Immature natural killer cell (primary cell): Measurements from ENCODE around the gene DLGAP1. TPM values are rescaled to one million over a fixed set of nuclear protein-coding genes. Genes with fewer than 3 reads are reported as not detected.

Experiments
- DNase-seq, 3 donors: peaks; one replicate each; pipeline ENCODE4 v3.0.0; 2022; ENCODE audit warnings: mixed read lengths in 1 of 3
- H3K27ac Mint-ChIP-seq, 6 donors: one replicate each; pipeline ENCODE4 v1.8.0; 2020; ENCODE audit warnings: mixed read lengths in 6 of 6, mild to moderate bottlenecking in 5 of 6, inconsistent platforms in 4 of 6, moderate library complexity in 3 of 6
- H3K27me3 Mint-ChIP-seq, 3 donors: one replicate each; pipeline ENCODE4 v1.8.0; 2020 to 2021; ENCODE audit warnings: low read depth in 3 of 3, mild to moderate bottlenecking in 3 of 3, mixed read lengths in 3 of 3, moderate library complexity in 3 of 3, inconsistent platforms in 1 of 3
- H3K36me3 Mint-ChIP-seq, 3 donors: one replicate each; pipeline ENCODE4 v1.8.0; 2020; ENCODE audit warnings: mixed read lengths in 3 of 3, inconsistent platforms in 2 of 3, mild to moderate bottlenecking in 2 of 3
- H3K4me1 Mint-ChIP-seq, 2 donors: one replicate each; pipeline ENCODE4 v1.8.0; 2020; ENCODE audit warnings: inconsistent platforms in 2 of 2, mild to moderate bottlenecking in 2 of 2, mixed read lengths in 2 of 2, moderate library complexity in 1 of 2
- H3K4me3 Mint-ChIP-seq, 5 donors: one replicate each; pipeline ENCODE4 v1.8.0; 2020; ENCODE audit warnings: mild to moderate bottlenecking in 5 of 5, mixed read lengths in 5 of 5, inconsistent platforms in 3 of 5, moderate library complexity in 3 of 5
- H3K9me3 Mint-ChIP-seq, 6 donors: one replicate each; pipeline ENCODE4 v1.8.0; 2020; ENCODE audit warnings: mild to moderate bottlenecking in 6 of 6, mixed read lengths in 6 of 6, inconsistent platforms in 4 of 6, moderate library complexity in 3 of 6
- polyA plus RNA-seq, 3 donors: library from polyadenylated mRNA; unstranded; fragments of 300-500 nt; fragmentation: Illumina TruSeq; gene quantifications; one replicate each; pipeline ENCODE4 v1.2.3, GENCODE V29; 2021

Gene DLGAP1
- polyA plus RNA-seq, 3 donors from 2014 or later = not detected

DNA sequence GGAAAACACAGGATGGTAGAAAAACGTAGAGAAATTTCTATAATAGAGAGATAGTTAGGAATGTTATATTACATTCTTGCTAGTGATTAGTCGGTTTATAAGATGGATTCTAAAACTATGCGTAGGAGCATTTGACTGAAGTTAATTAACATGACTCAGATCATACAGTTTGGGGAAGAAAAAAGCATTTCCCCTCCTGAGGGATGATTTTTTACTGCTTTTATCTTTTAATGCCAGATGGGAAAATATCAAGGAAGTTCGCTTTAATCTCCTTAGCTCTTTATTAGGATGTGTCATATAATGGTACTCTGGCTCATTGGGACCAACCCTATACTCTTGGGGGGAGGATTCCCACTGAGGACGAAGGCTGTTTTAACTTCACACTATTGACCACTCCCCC is 503.1 kb downstream of the DLGAP1 start:
- no peak overlapping the region for H3K27ac Mint-ChIP-seq
- peaks cover 0 to 3% (median 0%) of the 10 kb centered on the region in 6 donors for H3K9me3 Mint-ChIP-seq
- no peak for DNase-seq
- H3K4me3 Mint-ChIP-seq = no peak overlapping the region
- no peaks in the 10 kb centered on the region for H3K36me3 Mint-ChIP-seq
- H3K4me1 Mint-ChIP-seq = no peaks in the 10 kb centered on the region
- H3K27me3 Mint-ChIP-seq = peaks cover 3 to 4% (median 3%) of the 10 kb centered on the region in 3 donors

DNA sequence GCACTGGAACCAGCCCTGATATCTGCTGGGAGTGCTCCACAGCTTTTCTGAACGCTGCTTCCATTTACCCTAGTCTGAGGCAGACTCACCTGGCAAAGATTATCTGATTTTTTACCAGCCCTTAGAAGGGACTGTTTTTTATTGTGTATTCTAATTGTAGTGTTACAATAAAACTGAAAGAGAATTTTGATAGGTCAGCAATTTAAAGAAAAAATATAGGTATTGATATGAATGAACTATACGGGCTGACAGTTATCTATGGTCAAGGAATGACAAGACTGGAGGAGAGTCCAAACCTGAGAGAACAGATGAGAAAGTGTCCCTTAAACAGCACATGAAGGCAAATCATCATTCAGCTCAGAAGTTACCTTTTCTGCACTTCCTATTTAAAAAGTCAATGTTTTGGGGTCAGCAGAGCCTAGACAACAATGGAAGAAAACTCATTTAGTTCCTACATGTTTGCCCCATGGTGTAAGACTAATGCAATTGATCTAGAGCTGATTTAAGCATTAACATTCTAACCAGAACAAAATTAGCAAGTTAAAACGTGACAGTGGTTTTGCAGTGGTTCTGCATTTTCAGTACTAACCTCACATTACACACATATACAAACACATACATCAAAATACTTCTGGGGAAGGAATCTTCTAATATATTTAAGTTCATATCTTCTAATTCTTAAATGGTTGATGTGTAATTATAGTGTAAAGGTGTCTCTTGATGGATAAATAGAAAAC is 504.3 kb downstream of the DLGAP1 start:
- no peak overlapping the region for H3K4me3 Mint-ChIP-seq
- H3K36me3 Mint-ChIP-seq = no peaks in the 10 kb centered on the region
- no peak for DNase-seq
- peaks cover 0 to 3% (median 0%) of the 10 kb centered on the region in 6 donors for H3K9me3 Mint-ChIP-seq
- H3K4me1 Mint-ChIP-seq = no peaks in the 10 kb centered on the region
- H3K27me3 Mint-ChIP-seq = peaks cover 3 to 4% (median 3%) of the 10 kb centered on the region in 3 donors
- H3K27ac Mint-ChIP-seq = no peak overlapping the region

DNA sequence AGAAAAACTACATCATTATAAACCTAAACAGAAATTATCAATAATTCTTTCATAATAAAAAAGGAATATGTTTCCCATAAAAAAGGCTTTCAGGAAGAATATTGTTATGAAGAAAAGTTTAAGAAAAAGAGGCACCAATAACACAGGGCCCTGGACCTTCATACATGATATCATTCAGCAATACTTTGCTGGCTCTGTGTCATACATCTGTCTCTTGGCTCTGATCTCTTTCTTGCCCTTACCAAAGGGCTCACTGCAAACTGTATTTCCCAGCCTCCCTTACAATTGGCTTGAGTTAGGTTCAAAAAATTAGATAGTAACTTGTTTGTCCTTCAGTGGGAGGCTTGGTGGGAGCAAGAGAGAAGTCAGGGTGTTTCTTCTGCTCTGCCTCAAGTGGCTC is 506.1 kb downstream of the DLGAP1 start:
- no peak for DNase-seq
- H3K4me3 Mint-ChIP-seq = no peak overlapping the region
- H3K9me3 Mint-ChIP-seq = peaks cover 0 to 3% (median 0%) of the 10 kb centered on the region in 6 donors
- peaks cover 0 to 3% (median 2%) of the 10 kb centered on the region in 3 donors for H3K27me3 Mint-ChIP-seq
- no peak overlapping the region for H3K27ac Mint-ChIP-seq
- H3K36me3 Mint-ChIP-seq = no peaks in the 10 kb centered on the region
- no peaks in the 10 kb centered on the region for H3K4me1 Mint-ChIP-seq

DNA sequence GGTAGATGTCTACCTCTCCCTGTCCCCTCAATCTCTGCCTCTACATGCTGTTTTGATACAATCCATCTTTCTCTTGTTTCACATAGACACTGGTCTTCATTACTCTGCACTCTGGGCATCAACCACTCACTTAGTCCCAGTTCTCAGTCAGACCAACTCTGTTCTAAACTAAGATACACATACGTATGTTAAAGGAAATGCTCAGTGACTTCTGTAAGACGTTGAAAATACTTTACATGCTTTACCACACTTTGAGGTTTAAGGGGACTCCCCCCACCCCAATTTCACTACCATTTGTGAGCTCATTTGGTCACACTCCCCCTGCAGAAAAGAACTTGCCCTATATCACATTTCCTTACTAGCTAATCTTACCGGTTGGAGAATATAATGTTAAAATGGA is 507.7 kb downstream of the DLGAP1 start:
- Mint-ChIP-seq H3K36me3 (no peaks in the 10 kb centered on the region), H3K4me1 (no peaks in the 10 kb centered on the region), H3K9me3 (peaks cover 0 to 3% (median 0%) of the 10 kb centered on the region in 6 donors), H3K27me3 (peaks cover 0 to 5% (median 3%) of the 10 kb centered on the region in 3 donors), H3K27ac (no peak overlapping the region), H3K4me3 (no peak overlapping the region)
- no peak for DNase-seq

DNA sequence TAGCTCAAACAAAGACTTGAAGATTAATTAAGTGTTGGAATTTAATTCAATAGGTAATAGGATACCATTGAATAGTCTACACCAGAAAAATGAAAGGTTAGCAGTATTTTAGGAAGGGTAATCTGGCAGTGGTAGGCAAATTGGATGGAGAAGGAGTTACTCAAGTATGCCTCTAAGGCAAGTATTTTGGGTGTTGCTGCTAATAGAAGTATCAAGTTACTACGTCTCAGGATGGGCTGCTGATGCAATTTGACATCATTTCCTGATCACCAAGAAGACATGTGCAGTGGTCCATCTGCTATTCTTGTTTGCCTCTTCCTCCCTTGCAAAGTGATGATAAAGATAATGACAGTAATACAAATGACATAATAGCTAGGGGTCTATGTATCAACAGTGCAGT is 519.8 kb downstream of the DLGAP1 start:
- peaks cover 0 to 4% (median under 1%) of the 10 kb centered on the region in 6 donors for H3K9me3 Mint-ChIP-seq
- no peak overlapping the region for H3K27ac Mint-ChIP-seq
- H3K4me3 Mint-ChIP-seq = no peak overlapping the region
- no peaks in the 10 kb centered on the region for H3K4me1 Mint-ChIP-seq
- H3K36me3 Mint-ChIP-seq = no peaks in the 10 kb centered on the region
- DNase-seq = no peak
- H3K27me3 Mint-ChIP-seq = peaks cover 0 to 4% (median 0%) of the 10 kb centered on the region in 3 donors

DNA sequence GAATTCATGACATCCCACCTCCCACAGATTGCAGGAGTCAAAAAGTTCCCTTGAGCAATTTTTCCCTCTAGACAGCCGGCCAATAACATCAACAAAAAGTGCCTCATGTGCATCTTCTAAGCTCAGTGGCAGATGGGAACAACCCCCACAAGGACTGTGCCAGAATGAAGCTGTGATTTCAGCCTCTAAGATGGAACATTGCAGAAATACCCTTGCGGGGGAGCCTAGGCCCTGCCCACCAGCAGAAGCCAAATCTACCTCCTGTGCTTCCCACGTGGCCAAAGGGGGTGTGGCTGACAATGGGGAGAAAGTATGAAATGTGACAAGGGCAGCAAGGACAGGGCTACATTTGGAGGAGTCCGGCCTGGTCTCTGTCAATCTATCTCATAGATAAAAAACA is 522.8 kb downstream of the DLGAP1 start:
- Mint-ChIP-seq H3K36me3 (no peaks in the 10 kb centered on the region), H3K27me3 (no peaks in the 10 kb centered on the region), H3K9me3 (peaks cover 0 to 6% (median 0%) of the 10 kb centered on the region in 6 donors), H3K4me3 (no peak overlapping the region), H3K27ac (no peak overlapping the region), H3K4me1 (no peaks in the 10 kb centered on the region)
- no peak for DNase-seq

DNA sequence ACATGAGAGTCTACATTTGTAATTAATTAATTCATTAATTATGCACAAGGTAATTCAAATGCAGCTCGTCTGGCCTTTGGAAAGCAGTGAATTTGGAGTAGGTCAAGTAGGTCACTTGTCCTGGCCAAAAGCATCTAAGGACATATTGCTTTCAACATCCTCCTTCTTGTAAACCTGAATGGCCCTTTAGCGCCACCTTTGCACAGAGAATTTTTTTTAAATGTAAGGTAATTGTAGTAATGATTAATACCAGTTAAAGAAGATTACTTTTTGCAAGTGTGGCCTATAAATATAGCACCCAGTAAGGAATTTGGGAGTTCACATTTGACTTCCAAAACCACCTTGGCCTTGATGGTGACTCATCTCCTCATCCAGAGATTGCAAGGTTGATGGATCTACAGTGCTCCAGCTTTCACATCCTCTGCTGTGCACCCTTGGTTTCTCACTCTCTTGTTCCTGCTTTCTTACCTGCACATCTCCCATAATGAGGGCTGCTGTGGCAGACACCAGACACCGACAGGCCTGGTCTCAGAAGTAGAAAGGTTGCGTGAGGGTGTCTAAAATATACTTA is 523.5 kb downstream of the DLGAP1 start:
- Mint-ChIP-seq H3K4me1 (no peaks in the 10 kb centered on the region), H3K4me3 (no peak overlapping the region), H3K27me3 (no peaks in the 10 kb centered on the region), H3K27ac (no peak overlapping the region), H3K9me3 (peaks cover 0 to 6% (median 0%) of the 10 kb centered on the region in 6 donors), H3K36me3 (no peaks in the 10 kb centered on the region)
- no peak for DNase-seq

DNA sequence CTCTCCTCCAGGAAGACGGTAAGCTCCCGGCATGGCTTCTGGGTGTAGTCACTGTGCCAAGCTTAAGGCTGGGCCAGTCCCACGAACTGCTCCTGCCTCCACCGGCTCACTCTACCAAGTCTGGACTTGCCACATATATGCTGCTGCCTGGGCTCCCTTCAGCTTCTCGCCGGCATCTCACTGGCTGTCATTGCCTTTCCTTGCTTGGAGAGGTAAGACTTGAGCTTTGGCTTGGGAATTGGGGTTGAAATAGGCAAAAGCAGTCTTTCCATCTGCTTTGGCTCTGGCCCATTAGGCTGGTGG is 524.1 kb downstream of the DLGAP1 start:
- no peak overlapping the region for H3K4me3 Mint-ChIP-seq
- no peaks in the 10 kb centered on the region for H3K27me3 Mint-ChIP-seq
- H3K27ac Mint-ChIP-seq = no peak overlapping the region
- peaks cover 0 to 6% (median 0%) of the 10 kb centered on the region in 6 donors for H3K9me3 Mint-ChIP-seq
- H3K4me1 Mint-ChIP-seq = no peaks in the 10 kb centered on the region
- DNase-seq = no peak
- no peaks in the 10 kb centered on the region for H3K36me3 Mint-ChIP-seq

DNA sequence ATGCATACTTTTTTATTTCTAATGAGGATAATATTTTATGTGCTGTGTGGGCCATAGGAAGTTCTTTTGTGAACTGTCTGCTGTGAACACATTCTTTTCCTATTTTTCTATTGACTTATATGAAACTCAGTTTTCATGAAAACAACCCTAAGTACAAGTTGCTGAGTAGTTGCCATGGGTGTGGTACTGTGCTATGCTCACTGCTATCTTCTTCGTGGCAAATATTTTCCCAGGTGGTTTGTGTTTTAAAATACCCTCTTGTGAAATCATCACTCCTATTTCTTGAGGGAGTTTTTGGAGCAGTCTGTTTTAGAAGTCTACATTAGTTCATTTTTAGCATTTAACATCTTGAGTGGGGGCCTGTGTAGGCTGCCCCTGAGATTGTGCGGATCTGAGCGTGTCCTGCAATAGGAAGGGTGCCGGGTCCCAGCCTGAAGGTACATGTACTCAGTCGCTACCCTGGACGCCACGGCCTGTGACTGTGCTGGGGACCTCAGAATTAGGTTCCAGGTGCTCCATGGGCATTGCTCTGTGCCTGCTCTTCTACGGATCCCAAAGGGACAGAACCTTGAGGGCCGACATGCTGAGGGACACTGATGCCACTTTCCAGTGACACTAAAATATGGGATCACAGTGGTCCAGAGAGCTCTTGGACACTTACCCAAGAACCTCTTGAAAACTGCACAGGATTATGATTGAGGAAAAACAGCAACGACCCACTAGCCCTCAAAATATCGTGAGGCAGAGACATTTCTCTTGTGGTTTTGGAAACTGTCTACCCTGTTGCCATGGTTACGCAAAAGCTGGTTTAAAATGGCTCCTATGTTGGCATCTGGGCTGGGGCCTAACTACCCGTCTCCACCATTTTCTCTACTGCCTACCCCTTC is 524.7 kb downstream of the DLGAP1 start:
- Mint-ChIP-seq H3K27me3 (no peaks in the 10 kb centered on the region), H3K4me1 (no peaks in the 10 kb centered on the region), H3K4me3 (no peak overlapping the region), H3K27ac (no peak overlapping the region), H3K9me3 (peaks cover 0 to 6% (median 0%) of the 10 kb centered on the region in 6 donors), H3K36me3 (no peaks in the 10 kb centered on the region)
- no peak for DNase-seq

DNA sequence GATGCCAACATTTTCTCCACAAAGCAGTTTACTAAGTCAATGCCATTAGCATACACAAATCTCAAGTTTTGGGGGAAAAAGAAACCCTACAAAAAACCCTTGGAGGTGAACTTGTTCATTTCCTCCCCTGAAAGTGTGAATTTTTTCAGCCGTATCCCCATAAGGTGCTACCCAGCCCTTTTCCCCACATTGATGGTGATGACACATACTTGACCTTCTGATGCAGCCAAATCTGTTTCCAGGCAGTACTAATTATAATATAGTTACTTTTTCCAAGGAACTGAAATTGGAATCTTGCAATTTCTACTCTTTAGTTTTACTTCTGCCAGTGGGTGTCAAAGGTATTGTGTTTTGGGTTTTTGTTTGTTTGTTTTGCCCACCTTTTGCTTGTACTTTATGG is 530.7 kb downstream of the DLGAP1 start:
- Mint-ChIP-seq H3K4me1 (peaks cover 0 to 6% of the 10 kb centered on the region in 2 donors), H3K27me3 (no peaks in the 10 kb centered on the region), H3K4me3 (no peak overlapping the region), H3K9me3 (peaks cover 0 to 8% (median 0%) of the 10 kb centered on the region in 6 donors), H3K27ac (no peak overlapping the region), H3K36me3 (no peaks in the 10 kb centered on the region)
- no peak for DNase-seq

DNA sequence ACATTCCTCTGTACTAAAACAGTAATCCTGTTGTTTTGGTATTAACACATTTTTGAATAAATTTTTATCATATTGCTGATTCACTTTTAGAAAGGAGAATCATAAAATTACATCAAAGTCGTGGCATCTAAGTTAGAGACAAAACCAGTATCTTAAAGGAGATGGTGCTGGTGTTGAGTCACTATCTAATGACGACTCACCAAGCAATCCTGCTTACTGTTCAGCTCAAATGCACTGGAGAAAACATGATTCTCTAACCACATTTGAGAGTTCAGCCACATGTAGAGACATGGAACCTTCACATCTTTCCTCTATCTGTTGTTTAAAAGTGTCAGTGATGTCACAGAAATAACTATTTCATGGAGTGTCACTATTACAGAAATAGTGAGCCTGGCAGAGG is 531.4 kb downstream of the DLGAP1 start:
- H3K36me3 Mint-ChIP-seq = no peaks in the 10 kb centered on the region
- H3K4me1 Mint-ChIP-seq = peaks cover 0 to 6% of the 10 kb centered on the region in 2 donors
- peaks cover 0 to 8% (median 0%) of the 10 kb centered on the region in 6 donors for H3K9me3 Mint-ChIP-seq
- H3K4me3 Mint-ChIP-seq = no peak overlapping the region
- H3K27me3 Mint-ChIP-seq = no peaks in the 10 kb centered on the region
- DNase-seq = no peak
- H3K27ac Mint-ChIP-seq = no peak overlapping the region

DNA sequence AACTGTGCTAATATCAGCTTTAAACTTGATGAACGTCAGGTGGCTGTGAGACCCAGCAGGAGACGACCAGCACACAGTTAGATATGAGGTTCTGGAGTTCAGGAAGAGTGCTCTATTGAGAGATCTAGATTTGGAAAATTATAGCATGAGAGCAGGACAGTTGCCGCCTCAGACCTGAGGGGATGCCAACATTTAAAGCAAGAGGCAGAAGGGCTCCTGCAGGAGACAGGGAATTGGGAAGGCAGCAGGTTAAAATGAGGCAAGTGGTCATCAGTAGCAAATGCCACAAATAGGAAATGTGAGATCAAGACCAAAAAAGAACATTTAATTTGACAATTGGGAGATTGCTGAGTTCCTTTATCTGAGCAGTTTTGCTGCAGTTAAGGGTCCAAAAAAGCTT is 533.3 kb downstream of the DLGAP1 start:
- Mint-ChIP-seq H3K27ac (no peak overlapping the region), H3K36me3 (no peaks in the 10 kb centered on the region), H3K4me3 (no peak overlapping the region), H3K27me3 (peaks cover 0 to 2% (median 0%) of the 10 kb centered on the region in 3 donors), H3K9me3 (peaks cover 0 to 9% (median 0%) of the 10 kb centered on the region in 6 donors), H3K4me1 (peaks cover 0 to 6% of the 10 kb centered on the region in 2 donors)
- DNase-seq = no peak

DNA sequence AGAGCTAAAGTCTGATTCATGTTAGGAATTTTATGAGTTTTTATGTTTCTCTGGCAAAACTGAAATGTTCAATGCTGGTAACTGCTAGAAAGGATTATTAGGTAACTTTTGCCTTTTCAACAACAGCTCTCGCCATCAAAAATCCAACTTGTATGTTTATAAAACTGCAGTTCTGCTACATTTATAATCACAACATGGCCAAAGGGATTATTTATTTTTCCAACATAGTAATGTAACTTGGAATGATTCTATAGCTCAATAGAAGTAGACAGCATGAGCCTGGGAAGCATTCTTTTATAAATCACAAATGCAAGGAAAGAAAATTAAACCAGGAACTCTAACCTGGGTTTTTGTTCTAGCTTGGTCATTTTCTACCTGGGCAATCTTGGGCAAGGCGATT is 534.3 kb downstream of the DLGAP1 start:
- H3K4me1 Mint-ChIP-seq = peaks cover 0 to 6% of the 10 kb centered on the region in 2 donors
- H3K27me3 Mint-ChIP-seq = peaks cover 0 to 2% (median 0%) of the 10 kb centered on the region in 3 donors
- H3K4me3 Mint-ChIP-seq = no peak overlapping the region
- peaks cover 0 to 9% (median 0%) of the 10 kb centered on the region in 6 donors for H3K9me3 Mint-ChIP-seq
- no peaks in the 10 kb centered on the region for H3K36me3 Mint-ChIP-seq
- no peak for DNase-seq
- no peak overlapping the region for H3K27ac Mint-ChIP-seq
